Measurements from ENCODE around the gene SMIM1.

Gene SMIM1, protein sequence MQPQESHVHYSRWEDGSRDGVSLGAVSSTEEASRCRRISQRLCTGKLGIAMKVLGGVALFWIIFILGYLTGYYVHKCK

DNA sequence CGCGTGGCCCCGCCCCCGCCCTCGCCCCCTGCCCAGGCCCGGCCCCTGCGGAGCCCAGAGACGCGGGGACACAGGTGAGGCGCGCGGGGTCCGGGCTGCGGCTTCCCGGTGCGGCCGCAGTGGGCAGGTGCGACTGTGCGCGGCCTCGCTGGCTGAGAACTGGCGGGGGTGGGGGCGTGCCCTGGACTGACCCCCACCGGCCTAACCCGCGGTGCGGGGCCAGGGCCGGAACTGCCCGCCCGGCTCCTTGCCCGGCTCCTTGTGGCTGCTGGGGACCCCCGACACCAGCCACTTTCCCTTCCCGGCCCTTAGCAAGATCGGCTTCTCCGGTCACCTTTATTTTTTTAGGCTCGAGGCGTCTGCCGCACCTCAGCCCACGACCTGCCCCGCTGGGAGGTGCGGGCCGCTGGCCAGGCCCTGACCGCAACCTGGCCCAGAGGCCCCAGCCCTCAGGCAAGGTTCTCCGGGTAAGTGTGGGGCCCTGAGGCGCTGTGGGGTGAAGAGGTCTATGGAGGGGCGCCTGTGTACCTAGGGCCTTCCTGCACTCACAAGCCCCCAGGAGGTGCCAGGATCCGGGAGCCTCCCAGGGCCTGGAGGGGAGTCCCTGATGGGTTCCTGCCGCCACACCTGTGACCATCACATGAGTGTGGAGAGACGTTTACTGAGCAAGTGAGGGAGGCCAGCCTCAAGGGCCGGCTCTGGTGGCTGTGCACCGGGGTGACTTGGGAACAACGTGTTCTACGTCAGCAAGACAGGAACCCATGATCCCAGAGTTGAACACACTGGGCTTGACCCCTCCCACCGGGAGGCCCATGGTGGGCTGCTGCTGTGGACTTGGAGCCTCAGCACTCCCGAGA, at the start of gene SMIM1:
Gene SMIM1 (plus strand): TSS at position 35 of the 857 bp plus-strand sequence. CDS start 2,625 bp downstream, outside the sequence.
- intact Hi-C loops (cut with DNase I) = no loop called here
- no peak for DNase-seq

DNA sequence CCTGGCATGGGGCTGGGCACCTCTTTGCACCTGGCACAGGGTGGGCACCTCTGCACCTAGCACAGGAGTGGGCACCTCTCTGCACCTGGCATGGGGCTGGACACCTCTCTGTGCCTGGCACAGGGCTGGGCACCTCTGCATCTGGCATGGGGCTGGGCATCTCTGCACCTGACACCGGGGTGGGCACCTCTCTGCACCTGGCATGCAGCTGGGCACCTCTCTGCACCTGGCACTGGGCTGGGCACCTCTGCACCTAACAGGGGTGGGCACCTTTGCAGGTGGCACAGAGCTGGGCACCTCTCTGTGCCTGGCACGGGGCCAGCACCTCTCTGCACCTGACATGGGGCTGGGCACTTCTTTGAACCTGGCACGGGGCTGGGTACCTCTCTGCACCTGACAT, 49.7 kb upstream of the SMIM1 start:
- intact Hi-C loops (cut with DNase I) = loop anchor here (10.0 kb wide), 1 partner anchor 78 kb away; no protein-coding TSS in a partner anchor
- no peak for DNase-seq

DNA sequence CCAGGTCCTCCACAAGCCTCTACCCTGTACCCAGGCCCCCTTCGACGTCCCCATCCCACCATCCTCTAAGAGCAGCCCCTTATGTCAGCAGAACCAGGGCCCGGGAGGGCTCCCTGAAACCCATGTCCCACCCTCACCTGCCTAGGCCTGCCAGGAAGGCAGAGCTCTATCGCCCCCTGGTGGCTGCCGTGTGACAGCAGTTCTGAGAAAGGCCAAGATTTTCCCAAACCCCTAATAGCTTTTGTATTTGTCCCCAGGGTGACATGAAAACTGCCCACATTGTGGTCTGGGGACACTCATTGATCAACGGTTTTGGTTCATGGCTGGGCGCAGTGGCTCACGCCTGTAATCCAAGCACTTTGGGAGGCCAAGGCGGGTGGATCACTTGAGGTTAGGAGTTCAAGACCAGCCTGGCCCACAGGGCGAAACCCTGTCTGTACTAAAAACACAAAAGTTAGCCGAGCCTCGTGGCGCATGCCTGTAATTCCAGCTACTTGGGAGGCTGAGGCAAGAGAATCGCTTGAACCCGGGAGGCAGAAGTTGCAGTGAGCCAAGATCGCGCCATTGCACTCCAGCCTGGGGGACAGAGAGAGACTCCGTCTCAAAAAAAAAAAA, 48.0 kb upstream of the SMIM1 start:
- DNase-seq = peak; percentile 67 to 93 (median 82)
- intact Hi-C loops (cut with DNase I) = loop anchor here (10.0 kb wide), 1 partner anchor 80 kb away; no protein-coding TSS in a partner anchor

DNA sequence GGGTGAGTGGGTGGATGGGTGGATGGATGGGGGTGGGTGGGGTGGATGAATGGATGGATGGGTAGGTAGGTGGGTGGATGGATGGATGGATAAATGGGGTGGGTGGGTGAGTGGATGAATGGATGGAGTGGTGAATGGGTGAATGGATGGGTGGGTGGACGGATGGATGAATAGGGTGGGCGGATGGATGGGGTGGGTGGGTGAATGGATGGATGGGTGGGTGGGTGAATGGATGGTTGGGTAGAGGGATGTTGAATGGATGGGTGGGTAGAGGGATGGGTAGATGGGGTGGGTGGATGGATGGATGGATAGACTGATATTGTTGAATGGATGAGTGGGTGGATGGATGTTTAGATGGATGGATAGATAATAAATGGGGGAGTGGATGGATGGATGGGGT, 47.2 kb upstream of the SMIM1 start:
- DNase-seq = no peak
- intact Hi-C loops (cut with DNase I) = loop anchor here (10.0 kb wide), 1 partner anchor 81 kb away; no protein-coding TSS in a partner anchor

DNA sequence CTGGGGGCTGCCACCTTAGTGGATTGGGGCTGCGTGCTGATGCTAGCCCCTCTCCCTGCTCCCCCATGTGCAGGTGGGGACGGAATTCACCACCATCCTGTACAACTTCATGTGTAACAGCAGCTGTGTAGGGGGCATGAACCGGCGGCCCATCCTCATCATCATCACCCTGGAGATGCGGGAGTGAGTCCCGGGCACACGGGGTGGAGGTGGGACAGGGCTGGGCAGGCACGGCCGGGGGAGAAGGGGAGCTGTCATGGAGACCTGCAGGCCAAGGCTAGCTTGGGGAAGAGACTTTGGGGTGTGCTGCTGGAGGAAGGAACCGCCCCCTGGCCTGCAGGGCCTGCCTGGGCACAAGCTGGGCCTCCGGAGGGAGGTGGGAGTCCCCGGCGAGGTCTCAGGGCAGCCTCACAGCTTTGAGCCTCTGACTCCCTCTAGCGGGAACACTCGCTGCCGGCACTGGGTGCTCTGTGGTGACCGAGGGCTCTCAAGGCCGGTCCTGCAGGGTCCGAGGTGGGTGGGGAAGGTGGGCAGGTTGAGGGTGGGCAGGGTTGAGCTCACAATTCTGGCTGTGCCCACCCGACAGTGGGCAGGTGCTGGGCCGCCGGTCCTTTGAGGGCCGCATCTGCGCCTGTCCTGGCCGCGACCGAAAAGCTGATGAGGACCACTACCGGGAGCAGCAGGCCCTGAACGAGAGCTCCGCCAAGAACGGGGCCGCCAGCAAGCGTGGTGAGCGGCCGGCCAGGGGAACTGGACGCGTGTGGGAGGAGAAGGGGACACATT, 45.3 kb upstream of the SMIM1 start:
- intact Hi-C loops (cut with DNase I) = loop anchor here (2.0 to 10.0 kb wide), 2 partner anchors 30 to 82 kb away; no protein-coding TSS in a partner anchor
- peak in 40 of 42 donors; percentile 30 to 85 (median 64) for DNase-seq

DNA sequence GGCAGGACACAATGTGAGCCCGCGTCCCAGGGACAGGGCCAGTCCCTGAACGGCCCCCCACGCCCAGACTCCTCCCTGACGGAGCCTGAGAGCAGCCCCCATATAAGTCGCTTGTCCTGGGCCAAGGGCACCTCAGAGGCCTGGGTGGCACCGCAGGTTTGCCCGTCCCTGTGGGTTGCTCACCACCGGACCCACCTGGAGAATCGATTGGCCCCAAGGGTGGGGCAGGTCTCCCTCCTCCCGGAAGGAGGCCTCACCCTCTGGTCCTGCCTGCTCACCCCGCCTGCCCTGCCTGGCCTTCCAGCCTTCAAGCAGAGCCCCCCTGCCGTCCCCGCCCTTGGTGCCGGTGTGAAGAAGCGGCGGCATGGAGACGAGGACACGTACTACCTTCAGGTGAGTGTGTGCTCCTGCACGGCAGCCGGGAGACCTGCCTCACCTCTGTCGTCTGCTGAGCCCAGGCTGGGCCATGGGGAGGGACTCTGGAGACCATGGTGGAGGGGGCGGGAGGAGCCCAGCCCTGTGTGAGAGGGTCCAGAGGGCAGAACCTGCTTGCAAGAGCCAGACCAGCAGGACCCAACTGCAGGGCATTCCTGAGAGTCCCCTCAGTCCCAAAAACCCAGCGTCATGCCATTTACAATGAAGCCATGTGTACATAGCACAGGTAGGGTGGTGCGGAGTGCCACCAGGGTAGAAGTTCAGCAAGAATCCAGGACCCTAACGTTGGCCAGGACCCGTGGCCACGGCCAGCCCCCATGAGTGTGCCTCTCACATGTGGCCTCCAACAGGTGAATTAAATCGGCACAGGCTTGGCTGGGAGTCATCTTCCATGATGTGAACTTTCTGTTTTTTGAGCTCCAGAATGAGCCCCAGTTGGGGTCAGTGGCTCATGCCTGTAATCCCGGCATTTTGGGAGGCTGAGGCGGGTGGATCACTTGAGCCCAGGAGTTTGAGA, 44.4 kb upstream of the SMIM1 start:
- intact Hi-C loops (cut with DNase I) = loop anchor here (2.0 to 10.0 kb wide), 2 partner anchors 31 to 83 kb away; no protein-coding TSS in a partner anchor
- no peak for DNase-seq

DNA sequence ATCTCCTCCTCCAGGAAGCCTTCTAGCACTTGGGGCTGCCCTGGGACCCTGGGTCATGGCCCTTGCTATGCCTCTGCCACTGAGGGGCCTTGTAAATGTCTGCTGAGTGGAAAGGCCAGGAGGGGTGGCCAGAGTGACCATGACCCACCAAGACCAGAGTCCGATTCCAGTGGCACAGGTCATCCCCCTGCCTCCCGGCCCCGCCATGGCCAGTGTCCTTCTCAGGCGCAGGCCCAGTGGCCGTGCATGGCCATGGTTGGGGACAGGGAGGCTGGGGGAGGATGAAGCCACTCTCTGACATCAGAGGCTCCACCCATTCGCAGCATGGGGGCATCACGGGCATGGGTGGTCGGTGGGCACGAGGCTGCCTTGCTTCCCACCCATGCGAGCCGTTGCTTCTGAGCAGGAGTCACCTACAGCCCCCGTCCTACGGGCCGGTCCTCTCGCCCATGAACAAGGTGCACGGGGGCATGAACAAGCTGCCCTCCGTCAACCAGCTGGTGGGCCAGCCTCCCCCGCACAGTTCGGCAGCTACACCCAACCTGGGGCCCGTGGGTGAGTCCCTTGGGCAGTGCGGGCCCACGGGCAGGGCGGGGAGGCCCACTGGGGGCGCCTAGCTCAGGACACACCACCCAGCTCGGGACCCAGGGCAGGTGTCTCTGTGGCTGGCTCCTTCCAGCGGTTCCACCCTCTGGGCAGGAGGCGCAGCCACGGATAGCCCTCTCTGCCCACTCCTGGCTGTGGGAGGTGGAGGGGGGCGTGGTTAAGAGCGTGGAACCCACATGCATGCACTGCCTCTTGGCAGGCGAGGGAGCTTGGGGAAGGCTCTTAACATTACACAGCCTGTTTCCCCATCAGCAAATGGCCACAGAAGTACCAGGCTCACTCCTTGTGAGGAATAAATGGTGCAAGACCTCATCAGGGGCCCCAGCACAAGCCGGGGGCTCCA, 42.7 kb upstream of the SMIM1 start:
- DNase-seq = no peak
- intact Hi-C loops (cut with DNase I) = loop anchor here (10.0 kb wide), 1 partner anchor 85 kb away; no protein-coding TSS in a partner anchor

DNA sequence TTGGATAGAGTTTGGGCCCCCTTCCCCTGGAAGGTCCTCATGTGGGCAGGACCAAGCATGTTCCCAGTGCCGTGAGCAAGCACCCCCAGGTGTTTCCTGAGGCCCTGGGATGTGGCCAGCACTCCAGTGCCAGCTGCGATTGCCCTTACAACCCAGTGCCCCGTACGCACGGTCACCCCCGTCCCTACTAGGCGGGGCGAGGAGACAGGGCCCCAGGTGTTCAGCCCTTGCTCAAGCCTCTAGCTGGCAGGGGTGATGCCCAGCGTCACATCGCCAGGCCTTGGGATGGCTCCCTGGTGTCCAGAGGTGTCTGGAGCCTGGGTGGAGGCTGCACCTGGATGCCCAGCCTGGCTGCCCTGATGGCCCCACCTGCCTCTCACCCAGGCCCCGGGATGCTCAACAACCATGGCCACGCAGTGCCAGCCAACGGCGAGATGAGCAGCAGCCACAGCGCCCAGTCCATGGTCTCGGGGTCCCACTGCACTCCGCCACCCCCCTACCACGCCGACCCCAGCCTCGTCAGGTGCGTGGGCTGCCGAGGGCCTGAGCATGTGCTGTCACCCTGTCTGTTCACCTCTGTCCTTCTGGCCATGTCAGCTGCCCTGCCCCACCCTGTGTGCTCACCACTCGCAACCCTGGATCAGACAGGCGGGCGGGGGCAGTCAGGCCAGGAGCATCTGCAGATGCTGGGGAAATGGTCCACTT, 41.9 kb upstream of the SMIM1 start:
- DNase-seq = no peak
- intact Hi-C loops (cut with DNase I) = no loop called here

DNA sequence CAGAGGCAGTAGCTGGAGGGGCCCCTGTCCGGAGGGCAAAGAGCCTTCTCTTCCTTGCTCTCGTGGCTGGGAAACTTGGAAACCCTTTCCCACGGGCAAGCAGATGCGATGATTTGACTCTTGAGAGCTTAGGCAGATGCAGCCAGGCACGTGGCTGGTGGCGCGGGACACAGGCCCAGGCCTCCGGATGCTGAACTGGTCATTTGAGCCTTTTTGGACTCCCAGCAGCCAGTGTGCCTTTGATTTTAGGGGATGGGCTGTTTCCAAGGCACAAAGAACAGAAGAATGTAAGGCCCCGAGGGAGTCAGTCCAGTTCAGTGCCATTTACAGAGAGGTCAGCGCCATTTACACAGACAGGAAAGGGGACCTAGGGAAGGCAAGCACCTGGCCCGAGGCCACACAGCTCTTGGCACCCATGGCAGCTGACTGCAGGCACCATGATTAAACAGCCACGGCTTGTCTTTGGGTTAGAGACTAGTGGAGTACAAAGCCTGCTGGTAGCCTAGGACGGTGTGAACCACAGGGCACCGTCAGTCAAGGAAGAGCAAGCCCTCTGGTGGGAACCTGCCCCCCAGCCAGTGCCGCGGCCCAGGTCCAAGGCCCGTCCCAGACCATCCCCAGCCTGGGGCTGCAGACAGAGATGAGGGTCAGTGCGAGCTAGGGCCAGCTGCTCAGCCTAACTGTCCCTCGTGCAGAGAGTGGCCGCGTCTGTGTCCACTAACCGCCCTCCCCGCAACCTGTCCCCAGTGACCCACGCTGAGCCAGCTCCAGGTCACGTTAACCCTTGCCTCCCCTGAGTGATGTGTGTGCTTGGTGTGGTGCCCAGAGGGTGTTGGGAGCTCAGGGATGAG, 40.7 kb upstream of the SMIM1 start:
- intact Hi-C loops (cut with DNase I) = no loop called here
- peak in 35 of 42 donors; percentile 29 to 80 (median 53) for DNase-seq

DNA sequence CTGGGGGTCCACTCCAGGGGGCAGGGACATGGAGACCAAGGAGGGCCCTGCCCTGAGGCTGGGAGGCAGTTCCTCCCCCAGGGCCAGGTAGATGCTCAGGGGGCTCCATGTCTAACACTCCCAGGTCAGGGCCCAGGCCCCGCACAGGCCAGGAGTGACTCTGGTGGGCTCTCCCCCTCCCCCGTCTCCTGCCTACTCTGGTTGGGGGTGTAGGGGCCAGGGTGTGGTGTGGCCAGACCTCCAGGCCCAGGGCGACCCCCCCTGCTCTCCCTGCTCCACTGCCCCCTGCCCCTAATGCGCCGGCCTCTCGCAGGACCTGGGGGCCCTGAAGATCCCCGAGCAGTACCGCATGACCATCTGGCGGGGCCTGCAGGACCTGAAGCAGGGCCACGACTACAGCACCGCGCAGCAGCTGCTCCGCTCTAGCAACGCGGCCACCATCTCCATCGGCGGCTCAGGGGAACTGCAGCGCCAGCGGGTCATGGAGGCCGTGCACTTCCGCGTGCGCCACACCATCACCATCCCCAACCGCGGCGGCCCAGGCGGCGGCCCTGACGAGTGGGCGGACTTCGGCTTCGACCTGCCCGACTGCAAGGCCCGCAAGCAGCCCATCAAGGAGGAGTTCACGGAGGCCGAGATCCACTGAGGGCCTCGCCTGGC, 40.0 kb upstream of the SMIM1 start:
- DNase-seq = peak in 1 of 42 donors; percentile 15
- intact Hi-C loops (cut with DNase I) = no loop called here

DNA sequence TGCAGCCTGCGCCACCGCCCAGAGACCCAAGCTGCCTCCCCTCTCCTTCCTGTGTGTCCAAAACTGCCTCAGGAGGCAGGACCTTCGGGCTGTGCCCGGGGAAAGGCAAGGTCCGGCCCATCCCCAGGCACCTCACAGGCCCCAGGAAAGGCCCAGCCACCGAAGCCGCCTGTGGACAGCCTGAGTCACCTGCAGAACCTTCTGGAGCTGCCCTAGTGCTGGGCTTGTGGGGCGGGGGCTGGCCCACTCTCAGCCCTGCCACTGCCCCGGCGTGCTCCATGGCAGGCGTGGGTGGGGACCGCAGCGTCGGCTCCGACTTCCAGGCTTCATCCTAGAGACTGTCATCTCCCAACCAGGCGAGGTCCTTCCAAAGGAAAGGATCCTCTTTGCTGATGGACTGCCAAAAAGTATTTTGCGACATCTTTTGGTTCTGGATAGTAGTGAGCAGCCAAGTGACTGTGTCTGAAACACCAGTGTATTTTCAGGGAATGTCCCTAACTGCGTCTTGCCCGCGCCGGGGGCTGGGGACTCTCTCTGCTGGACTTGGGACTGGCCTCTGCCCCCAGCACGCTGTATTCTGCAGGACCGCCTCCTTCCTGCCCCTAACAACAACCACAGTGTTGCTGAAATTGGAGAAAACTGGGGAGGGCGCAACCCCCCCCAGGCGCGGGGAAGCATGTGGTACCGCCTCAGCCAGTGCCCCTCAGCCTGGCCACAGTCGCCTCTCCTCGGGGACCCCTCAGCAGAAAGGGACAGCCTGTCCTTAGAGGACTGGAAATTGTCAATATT, 39.3 kb upstream of the SMIM1 start:
- intact Hi-C loops (cut with DNase I) = no loop called here

DNA sequence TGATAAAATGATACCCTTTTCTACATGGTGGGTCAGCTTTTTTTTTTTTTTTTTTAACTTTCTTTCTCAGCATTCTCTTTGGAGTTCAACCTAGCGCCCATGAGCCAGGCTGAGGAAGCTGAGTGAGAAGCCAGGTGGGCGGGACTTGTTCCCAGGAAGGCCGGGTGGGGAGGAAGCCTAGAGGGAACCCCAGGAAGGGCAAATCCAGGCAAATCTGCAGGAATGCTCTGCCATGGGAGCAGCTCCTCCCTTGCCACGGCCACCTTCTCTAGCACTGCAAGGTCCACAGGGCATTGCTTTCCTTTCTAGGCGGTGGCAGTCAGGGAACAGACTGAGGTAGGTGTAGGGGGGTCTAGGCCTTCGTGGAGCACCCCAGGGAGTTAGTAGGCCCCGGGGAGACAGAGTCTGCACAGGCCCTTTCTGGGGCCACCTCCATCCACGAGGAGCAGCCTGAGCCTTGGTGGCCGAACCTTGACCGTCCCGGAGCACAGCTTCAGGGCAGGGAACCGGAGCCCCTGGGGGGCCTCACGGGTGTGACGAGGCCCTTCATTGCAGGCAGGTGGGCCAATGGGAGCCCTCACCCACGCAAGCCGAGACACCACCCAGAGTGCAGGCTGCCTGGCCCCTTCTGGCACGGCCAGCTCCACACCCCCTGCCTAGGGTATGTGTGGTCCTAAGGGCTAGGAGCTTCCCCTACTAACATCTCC, 38.5 kb upstream of the SMIM1 start:
- intact Hi-C loops (cut with DNase I) = no loop called here
- DNase-seq = peak in 2 of 42 donors; percentile 26 to 36

More for the DNA sequence above, 39.3 kb upstream of the SMIM1 start:
- peak in 1 of 42 donors; percentile 15 for DNase-seq

DNA sequence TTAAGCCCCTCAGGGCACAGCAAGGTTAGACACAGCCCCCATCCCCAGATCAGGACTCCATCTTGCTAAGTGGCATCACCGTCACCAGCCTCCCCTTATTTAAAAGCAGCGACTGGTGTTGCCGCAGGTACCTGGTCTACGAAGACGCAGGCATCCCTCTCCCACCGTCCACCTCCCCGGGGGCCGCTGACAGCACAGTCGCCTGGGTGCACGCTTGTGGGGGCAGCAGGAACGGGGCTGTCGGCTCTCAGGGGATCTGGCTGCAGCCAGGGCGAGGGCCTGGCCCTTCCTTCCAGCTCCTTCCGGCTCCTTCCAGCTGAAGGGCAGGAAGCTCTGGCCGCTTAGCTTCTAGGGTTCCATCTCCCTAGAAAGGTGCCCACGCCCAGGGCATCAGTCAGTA, 37.9 kb upstream of the SMIM1 start:
- no peak for DNase-seq
- intact Hi-C loops (cut with DNase I) = no loop called here

All from head of caudate nucleus (tissue), 42 donors.